Measurements from ENCODE around the gene GAB2. TPM values are rescaled to one million over a fixed set of nuclear protein-coding genes. Genes with fewer than 3 reads are reported as not detected.

The GAB2 gene
- polyA plus RNA-seq, 2 of the 4 experiments (the other 2 are of a cell fraction) = 2.8 to 4.7 TPM

- TF ChIP-seq BHLHE40 (IDR thresholded peaks at IDR 0.05; ENCODE audit: low read depth, low read length) (no peak), HEYL (CRISPR knock-in tag; IDR thresholded peaks at IDR 0.05) (no peak), CTCF (IDR thresholded peaks at IDR 0.05) (no peak), HDAC2 (IDR thresholded peaks at IDR 0.05) (no peak), CHD2 (IDR thresholded peaks at IDR 0.05; ENCODE audit: low read length, partially characterized antibody) (no peak), MAFK (IDR thresholded peaks at IDR 0.05; ENCODE audit: partially characterized antibody) (no peak), JUN (IDR thresholded peaks at IDR 0.05) (no peak), ELK1 (IDR thresholded peaks at IDR 0.05; ENCODE audit: low read depth, low read length) (no peak), ESRRA (IDR thresholded peaks at IDR 0.05; ENCODE audit: borderline replicate concordance, low read length) (no peak), NR3C1 (IDR thresholded peaks at IDR 0.05) (no peak), HMGXB4 (CRISPR knock-in tag; IDR thresholded peaks at IDR 0.05; ENCODE audit: borderline replicate concordance) (no peak), E2F6 (IDR thresholded peaks at IDR 0.05; ENCODE audit: borderline replicate concordance, low read depth) (no peak), RFX5 (IDR thresholded peaks at IDR 0.05) (no peak), NPAS2 (CRISPR knock-in tag; IDR thresholded peaks at IDR 0.05; ENCODE audit: borderline replicate concordance) (no peak), ATOH8 (CRISPR knock-in tag; IDR thresholded peaks at IDR 0.05; ENCODE audit: low read depth) (no peak), MYC (IDR thresholded peaks at IDR 0.05; ENCODE audit: borderline replicate concordance, low read length) (no peak), ZC3H11A (IDR thresholded peaks at IDR 0.05) (no peak), MAX (IDR thresholded peaks at IDR 0.05) (no peak), TP53 (CRISPR knock-in tag; IDR thresholded peaks at IDR 0.05) (no peak)
- FAIRE-seq = no peak
These were observed 2.3 kb downstream of the GAB2 start for GRCh38 chr11:78415338-78415737.

More at GRCh38 chr11:78415338-78415737, 2.3 kb downstream of the GAB2 start:
- Histone ChIP-seq H3K4me2 (no peak overlapping the region), H3K4me1 (peaks cover 27% of the 10 kb centered on the region), H3K4me3 (no peak overlapping the region), H3K27ac (no peak overlapping the region), H3K9me3 (peaks cover 3% of the 10 kb centered on the region; the same call in 2 of the 3 replicates)
- ChIA-PET POLR2A (interaction anchor here (2.7 kb wide), 1 partner anchor 159 kb away, joined by 8 read pairs; the partner anchor contains the start of gene NARS2), CTCF (interaction anchor here (0.6 to 5.9 kb wide), 8 partner anchors 12 to 659 kb away, joined by 3 to 63 read pairs (median 4); no protein-coding TSS in a partner anchor)
- no peak for DNase-seq (ENCODE audit: low read depth in 1 of 2, low spot score in 1 of 2)
- 92% methylated on average over 4 of the region's 4 CpGs for WGBS (ENCODE audit: missing lambda C conversion rate)
- ATAC-seq = no peak
